Measurements from ENCODE around the gene DMAC2. TPM values are rescaled to one million over a fixed set of nuclear protein-coding genes. Genes with fewer than 3 reads are reported as not detected.
A peak's percentile ranks its signal among the peaks of the same experiment; 100 is the strongest.
"Not testable (repeated sequence)": the region's sequence is repeated elsewhere in the genome, so short reads cannot be mapped to it uniquely, and the experiment has no call there.

DMAC2 gene
- total RNA-seq, 4 donors from 2014 or later: 39.1 to 53.1 (median 44.2) TPM

GRCh38 chr19:41411100-41411967 is 28.4 kb downstream of the DMAC2 start:
- Histone ChIP-seq H3K9me3 (no peaks in the 10 kb centered on the region), H3K27ac (no peak overlapping the region), H3K4me1 (peaks cover 27 to 72% of the 10 kb centered on the region in 2 donors), H3K36me3 (peaks cover 6 to 20% of the 10 kb centered on the region in 2 donors), H3K27me3 (no peaks in the 10 kb centered on the region), H3K4me3 (replicated peaks in 1 of 3) (no peak overlapping the region)
- intact Hi-C loops (cut with DNase I): no loop called here
- WGBS, 2 donors: 63 to 64% methylated on average over 9 of the region's 9 CpGs
- TF ChIP-seq POLR2A (IDR thresholded peaks at IDR 0.05): no peak
- no peak for TF ChIP-seq CTCF (IDR thresholded peaks at IDR 0.05)
- DNase-seq: no peak

GRCh38 chr19:41410336-41411054 is 29.2 kb downstream of the DMAC2 start:
- no peaks in the 10 kb centered on the region for H3K9me3 ChIP-seq
- peak overlapping the region in 1 of 3 donors; percentile 72 for H3K27ac ChIP-seq
- no peak overlapping the region for H3K4me3 ChIP-seq (replicated peaks in 1 of 3)
- peaks cover 6 to 18% of the 10 kb centered on the region in 2 donors for H3K36me3 ChIP-seq
- no peaks in the 10 kb centered on the region for H3K27me3 ChIP-seq
- 95 to 97% methylated on average over 22 to 23 of the region's 23 CpGs for WGBS, 2 donors
- TF ChIP-seq POLR2A (IDR thresholded peaks at IDR 0.05): no peak
- no peak for TF ChIP-seq CTCF (IDR thresholded peaks at IDR 0.05)
- DNase-seq: no peak
- peaks cover 27 to 76% of the 10 kb centered on the region in 2 donors for H3K4me1 ChIP-seq
- intact Hi-C loops (cut with DNase I): no loop called here

GRCh38 chr19:41409288-41409687 is 30.4 kb downstream of the DMAC2 start:
- DNase-seq: peak; percentile 80 to 86
- TF ChIP-seq POLR2A (IDR thresholded peaks at IDR 0.05): no peak
- TF ChIP-seq CTCF (IDR thresholded peaks at IDR 0.05): no peak

GRCh38 chr19:41408846-41409245 is 30.9 kb downstream of the DMAC2 start:
- H3K36me3 ChIP-seq: peaks cover 6 to 10% of the 10 kb centered on the region in 2 donors
- peak overlapping the region; percentile 57 to 72 (median 70) for H3K27ac ChIP-seq
- H3K9me3 ChIP-seq; intact Hi-C loops (cut with DNase I); H3K4me3 ChIP-seq (replicated peaks in 1 of 3); H3K27me3 ChIP-seq; DNase-seq: not testable (repeated sequence)
- H3K4me1 ChIP-seq: peaks cover 27 to 78% of the 10 kb centered on the region in 2 donors
- WGBS, 2 donors: 90 to 92% methylated on average over 5 of the region's 5 CpGs

More at GRCh38 chr19:41409288-41409687, 30.4 kb downstream of the DMAC2 start:
- intact Hi-C loops (cut with DNase I): no loop called here
- H3K4me3 ChIP-seq (replicated peaks in 1 of 3): no peak overlapping the region
- WGBS, 2 donors: 49 to 50% methylated on average over 4 of the region's 4 CpGs
- H3K27me3 ChIP-seq: no peaks in the 10 kb centered on the region
- H3K9me3 ChIP-seq: no peaks in the 10 kb centered on the region
- peak overlapping the region; percentile 57 to 72 (median 70) for H3K27ac ChIP-seq
- peaks cover 27 to 77% of the 10 kb centered on the region in 2 donors for H3K4me1 ChIP-seq
- peaks cover 6 to 13% of the 10 kb centered on the region in 2 donors for H3K36me3 ChIP-seq

GRCh38 chr19:41408256-41408655 is 31.5 kb downstream of the DMAC2 start:
- Histone ChIP-seq H3K4me3 (replicated peaks in 1 of 3) (no peak overlapping the region), H3K27me3 (no peaks in the 10 kb centered on the region), H3K4me1 (peaks cover 31 to 82% of the 10 kb centered on the region in 2 donors), H3K27ac (peak overlapping the region; percentile 57 to 72 (median 70)), H3K9me3 (no peaks in the 10 kb centered on the region), H3K36me3 (peaks cover 6 to 8% of the 10 kb centered on the region in 2 donors)
- 56 to 85% methylated on average over 4 of the region's 4 CpGs for WGBS, 2 donors
- intact Hi-C loops (cut with DNase I): no loop called here
- no peak for TF ChIP-seq POLR2A (IDR thresholded peaks at IDR 0.05)
- TF ChIP-seq CTCF (IDR thresholded peaks at IDR 0.05): no peak
- no peak for DNase-seq
